Measurements from ENCODE around the gene RAB8B. TPM values are rescaled to one million over a fixed set of nuclear protein-coding genes. Genes with fewer than 3 reads are reported as not detected.

Gene RAB8B
- total and polyA plus RNA-seq, 10 of the 15 experiments (the other 5 are each of a cell fraction or from before 2014, with no cell fraction given) = 17.8 to 104 (median 65.1) TPM

DNA sequence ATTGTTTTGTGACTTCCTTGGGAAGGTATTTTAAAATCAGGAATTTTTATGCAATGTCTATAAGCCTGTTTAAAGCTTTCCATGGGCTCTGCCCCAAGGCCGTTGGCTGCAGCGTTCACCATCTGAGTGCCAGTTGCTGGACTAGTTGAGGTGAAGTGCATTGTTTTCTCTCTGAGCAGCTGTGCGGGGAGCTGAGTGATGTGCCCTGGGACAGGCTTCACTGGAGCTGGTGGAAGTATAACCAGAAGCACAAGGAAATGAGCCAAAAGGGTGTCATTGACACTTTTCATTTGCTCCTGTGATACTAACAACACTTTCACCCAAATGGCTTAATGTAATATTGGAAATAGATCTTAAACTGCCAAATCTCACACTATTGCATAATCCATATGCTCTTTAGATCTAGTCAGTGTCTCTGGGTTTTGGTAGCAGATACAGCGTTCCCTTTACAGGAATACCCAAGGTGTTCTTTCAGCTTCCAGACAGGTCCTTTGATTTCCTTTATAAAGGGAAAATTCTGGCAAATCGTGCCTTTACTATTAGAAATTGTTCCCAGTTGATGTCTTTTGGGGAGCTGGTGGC is 117.2 kb downstream of the RAB8B start:
- 86% methylated on average over 5 of the region's 5 CpGs for WGBS (ENCODE audit: insufficient coverage, insufficient replicate concordance, low lambda C conversion rate, missing lambda C conversion rate)
- no peak overlapping the region for H3K27ac ChIP-seq (ENCODE audit: control insufficient read depth, insufficient read depth)
- no peak overlapping the region for H3K4me3 ChIP-seq
- no peak overlapping the region for H3K4me2 ChIP-seq (ENCODE audit: control insufficient read depth, insufficient read depth)
- no TSS peak for BruUV-seq (replicated peaks)
- no peaks in the 10 kb centered on the region for H3K9me3 ChIP-seq (replicated peaks; ENCODE audit: control insufficient read depth, insufficient read depth, low read length)
- ChIA-PET RAD21 (ENCODE audit: unreplicated experiment) (interaction anchor here (0.6 kb wide), 1 partner anchor 144 kb away, joined by 4 read pairs; no protein-coding TSS in a partner anchor), POLR2A (no interaction called here), SMC1A (ENCODE audit: uncharacterized antibody, unreplicated experiment) (interaction anchor here (1.1 to 1.7 kb wide), 2 partner anchors 16 to 83 kb away, joined by 3 to 5 read pairs; no protein-coding TSS in a partner anchor), CTCF (interaction anchor here (1.7 kb wide), 1 partner anchor 98 kb away, joined by 3 read pairs; no protein-coding TSS in a partner anchor)
- FAIRE-seq (no peak), DNase-seq (ENCODE audit: low read depth, low spot score) (no peak), ATAC-seq (no peak)
- no peak overlapping the region for H3K9ac ChIP-seq (ENCODE audit: control insufficient read depth, insufficient read depth, low read length)
- H3K79me2 ChIP-seq (ENCODE audit: control insufficient read depth, insufficient read depth, low read length) = no peaks in the 10 kb centered on the region
- H3K27me3 ChIP-seq (replicated peaks in 1 of 2; ENCODE audit: control insufficient read depth in 2 of 2, insufficient read depth in 2 of 2, low read length in 1 of 2) = no peaks in the 10 kb centered on the region
- H3K4me1 ChIP-seq (ENCODE audit: control insufficient read depth, insufficient read depth, low read length) = no peaks in the 10 kb centered on the region
- intact Hi-C loops (cut with micrococcal nuclease; ENCODE audit: unreplicated experiment) (no loop called here), in situ Hi-C loops (cut with MboI) (no loop called here)
- no peak overlapping the region for H2AFZ ChIP-seq (ENCODE audit: control insufficient read depth, low read depth, low read length)
- no peaks in the 10 kb centered on the region for H4K20me1 ChIP-seq (ENCODE audit: control insufficient read depth, insufficient read depth)
- H3K36me3 ChIP-seq (ENCODE audit: control insufficient read depth in 2 of 2, insufficient read depth in 2 of 2, low read length in 1 of 2) = peaks cover 0 to 3% of the 10 kb centered on the region in 2 experiments; a peak in 1 of 4 replicates
- no peak for TF ChIP-seq TBL1XR1 (IDR thresholded peaks at IDR 0.05; ENCODE audit: low read depth, low read length)
- TF ChIP-seq, protein P1, sequence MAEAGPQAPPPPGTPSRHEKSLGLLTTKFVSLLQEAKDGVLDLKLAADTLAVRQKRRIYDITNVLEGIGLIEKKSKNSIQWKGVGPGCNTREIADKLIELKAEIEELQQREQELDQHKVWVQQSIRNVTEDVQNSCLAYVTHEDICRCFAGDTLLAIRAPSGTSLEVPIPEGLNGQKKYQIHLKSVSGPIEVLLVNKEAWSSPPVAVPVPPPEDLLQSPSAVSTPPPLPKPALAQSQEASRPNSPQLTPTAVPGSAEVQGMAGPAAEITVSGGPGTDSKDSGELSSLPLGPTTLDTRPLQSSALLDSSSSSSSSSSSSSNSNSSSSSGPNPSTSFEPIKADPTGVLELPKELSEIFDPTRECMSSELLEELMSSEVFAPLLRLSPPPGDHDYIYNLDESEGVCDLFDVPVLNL (IDR thresholded peaks at IDR 0.05; ENCODE audit: low read depth, low read length) = no peak
- TF ChIP-seq DPF2 (IDR thresholded peaks at IDR 0.05) = no peak
- TF ChIP-seq NBN (IDR thresholded peaks at IDR 0.05) = no peak
- no peak for TF ChIP-seq TCF12 (IDR thresholded peaks at IDR 0.05; ENCODE audit: low read depth, low read length)
- TF ChIP-seq, protein P2, sequence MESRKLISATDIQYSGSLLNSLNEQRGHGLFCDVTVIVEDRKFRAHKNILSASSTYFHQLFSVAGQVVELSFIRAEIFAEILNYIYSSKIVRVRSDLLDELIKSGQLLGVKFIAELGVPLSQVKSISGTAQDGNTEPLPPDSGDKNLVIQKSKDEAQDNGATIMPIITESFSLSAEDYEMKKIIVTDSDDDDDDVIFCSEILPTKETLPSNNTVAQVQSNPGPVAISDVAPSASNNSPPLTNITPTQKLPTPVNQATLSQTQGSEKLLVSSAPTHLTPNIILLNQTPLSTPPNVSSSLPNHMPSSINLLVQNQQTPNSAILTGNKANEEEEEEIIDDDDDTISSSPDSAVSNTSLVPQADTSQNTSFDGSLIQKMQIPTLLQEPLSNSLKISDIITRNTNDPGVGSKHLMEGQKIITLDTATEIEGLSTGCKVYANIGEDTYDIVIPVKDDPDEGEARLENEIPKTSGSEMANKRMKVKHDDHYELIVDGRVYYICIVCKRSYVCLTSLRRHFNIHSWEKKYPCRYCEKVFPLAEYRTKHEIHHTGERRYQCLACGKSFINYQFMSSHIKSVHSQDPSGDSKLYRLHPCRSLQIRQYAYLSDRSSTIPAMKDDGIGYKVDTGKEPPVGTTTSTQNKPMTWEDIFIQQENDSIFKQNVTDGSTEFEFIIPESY (IDR thresholded peaks at IDR 0.05) = no peak
- no peak for TF ChIP-seq ZNF687 (IDR thresholded peaks at IDR 0.05)
- TF ChIP-seq, protein P3, sequence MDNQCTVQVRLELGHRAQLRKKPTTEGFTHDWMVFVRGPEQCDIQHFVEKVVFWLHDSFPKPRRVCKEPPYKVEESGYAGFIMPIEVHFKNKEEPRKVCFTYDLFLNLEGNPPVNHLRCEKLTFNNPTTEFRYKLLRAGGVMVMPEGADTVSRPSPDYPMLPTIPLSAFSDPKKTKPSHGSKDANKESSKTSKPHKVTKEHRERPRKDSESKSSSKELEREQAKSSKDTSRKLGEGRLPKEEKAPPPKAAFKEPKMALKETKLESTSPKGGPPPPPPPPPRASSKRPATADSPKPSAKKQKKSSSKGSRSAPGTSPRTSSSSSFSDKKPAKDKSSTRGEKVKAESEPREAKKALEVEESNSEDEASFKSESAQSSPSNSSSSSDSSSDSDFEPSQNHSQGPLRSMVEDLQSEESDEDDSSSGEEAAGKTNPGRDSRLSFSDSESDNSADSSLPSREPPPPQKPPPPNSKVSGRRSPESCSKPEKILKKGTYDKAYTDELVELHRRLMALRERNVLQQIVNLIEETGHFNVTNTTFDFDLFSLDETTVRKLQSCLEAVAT (IDR thresholded peaks at IDR 0.05) = no peak
- TF ChIP-seq, protein P4, sequence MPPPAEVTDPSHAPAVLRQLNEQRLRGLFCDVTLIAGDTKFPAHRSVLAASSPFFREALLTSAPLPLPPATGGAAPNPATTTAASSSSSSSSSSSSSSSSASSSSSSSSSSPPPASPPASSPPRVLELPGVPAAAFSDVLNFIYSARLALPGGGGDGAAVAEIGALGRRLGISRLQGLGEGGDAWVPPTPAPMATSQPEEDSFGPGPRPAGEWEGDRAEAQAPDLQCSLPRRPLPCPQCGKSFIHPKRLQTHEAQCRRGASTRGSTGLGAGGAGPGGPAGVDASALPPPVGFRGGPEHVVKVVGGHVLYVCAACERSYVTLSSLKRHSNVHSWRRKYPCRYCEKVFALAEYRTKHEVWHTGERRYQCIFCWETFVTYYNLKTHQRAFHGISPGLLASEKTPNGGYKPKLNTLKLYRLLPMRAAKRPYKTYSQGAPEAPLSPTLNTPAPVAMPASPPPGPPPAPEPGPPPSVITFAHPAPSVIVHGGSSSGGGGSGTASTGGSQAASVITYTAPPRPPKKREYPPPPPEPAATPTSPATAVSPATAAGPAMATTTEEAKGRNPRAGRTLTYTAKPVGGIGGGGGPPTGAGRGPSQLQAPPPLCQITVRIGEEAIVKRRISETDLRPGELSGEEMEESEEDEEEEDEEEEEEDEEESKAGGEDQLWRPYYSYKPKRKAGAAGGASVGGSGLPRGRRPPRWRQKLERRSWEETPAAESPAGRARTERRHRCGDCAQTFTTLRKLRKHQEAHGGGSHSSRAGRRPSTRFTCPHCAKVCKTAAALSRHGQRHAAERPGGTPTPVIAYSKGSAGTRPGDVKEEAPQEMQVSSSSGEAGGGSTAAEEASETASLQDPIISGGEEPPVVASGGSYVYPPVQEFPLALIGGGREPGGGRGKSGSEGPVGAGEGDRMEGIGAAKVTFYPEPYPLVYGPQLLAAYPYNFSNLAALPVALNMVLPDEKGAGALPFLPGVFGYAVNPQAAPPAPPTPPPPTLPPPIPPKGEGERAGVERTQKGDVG (CRISPR knock-in tag; IDR thresholded peaks at IDR 0.05) = no peak
- TF ChIP-seq CHD4 (IDR thresholded peaks at IDR 0.05) = no peak
- TF ChIP-seq WRNIP1 (IDR thresholded peaks at IDR 0.05; ENCODE audit: borderline replicate concordance, low read depth, low read length) = no peak
- TF ChIP-seq ASH2L (IDR thresholded peaks at IDR 0.05; ENCODE audit: borderline replicate concordance, low read depth) = no peak

Measured in GM12878 (cell line).